Adrenal gland (tissue), 12 donors: Measurements from ENCODE around the gene CARD10. TPM values are rescaled to one million over a fixed set of nuclear protein-coding genes. Genes with fewer than 3 reads are reported as not detected.

Experiments used
- DNase-seq, 7 donors: peaks; one replicate each; pipeline ENCODE4 v3.0.0-alpha.2; 2019 to 2020
- H3K27ac ChIP-seq, 5 donors: fragments of 200-600 bp; sonication (generic) in 4 of 5; 1 replicate in 3 of 5; 2 replicates in 2 of 5; pipeline versions ENCODE4 v1.5.1 to v1.8.0; 2016 to 2020; ENCODE audit warnings: mild to moderate bottlenecking in 1 of 5
- H3K27me3 ChIP-seq: fragments of 200-600 bp; 2 replicates; pipeline ENCODE4 v1.8.0; 2021
- H3K36me3 ChIP-seq, 2 donors: fragments of 200-600 bp; replicated peaks in 1 of 2; 1 replicate in 1 of 2; 2 replicates in 1 of 2; pipeline versions ENCODE4 v1.5.1 to v1.8.0; 2018 to 2022
- H3K4me1 ChIP-seq, 2 donors: fragments of 200-600 bp; replicated peaks in 1 of 2; 1 replicate in 1 of 2; 2 replicates in 1 of 2; pipeline versions ENCODE4 v1.5.1 to v1.8.0; 2018 to 2021
- H3K4me3 ChIP-seq, 4 donors: fragments of 200-600 bp; sonication (generic) in 3 of 4; one replicate each; pipeline ENCODE4 v1.5.1; 2016 to 2018
- H3K9me3 ChIP-seq, 3 donors: fragments of 200-600 bp; sonication (generic) in 1 of 3; replicated peaks in 1 of 3; 1 replicate in 2 of 3; 2 replicates in 1 of 3; pipeline versions ENCODE4 v1.5.1 to v1.8.0; 2016 to 2021
- POLR2A ChIP-seq, 2 donors: fragments of 450-650 bp; IDR thresholded peaks; one replicate each; pipeline ENCODE4 v1.6.1; 2017; ENCODE audit warnings: antibody characterized with exemption in 2 of 2, mild to moderate bottlenecking in 2 of 2, moderate library complexity in 1 of 2
- WGBS, 4 donors: extraction: QIAGEN DNeasy Blood & Tissue Kit in 2 of 4; methylation state at CpG; one replicate each; pipeline versions ENCODE4 v1.1.5 to v1.1.7; 2013 to 2017; 5-methylcytosine and 5-hydroxymethylcytosine counted together
- intact Hi-C, 2 donors: fragments of 100-400 bp; cut with DNase I; formaldehyde crosslinking; loops; one replicate each; pipeline versions ENCODE4 v1.14.1 to v1.15.0; 2022 to 2023
- polyA plus RNA-seq, 3 donors: library from polyadenylated mRNA; stranded (reverse); fragments of 200-250 nt in 2 of 3; fragments of 350-450 nt in 1 of 3; fragmentation: Illumina TruSeq in 1 of 3; extraction: RNeasy Lipid Tissue Mini Kit (QIAGEN cat#74804) in 1 of 3; gene quantifications; one replicate each; pipeline ENCODE4 v1.2.3, GENCODE V29; 2013 to 2014
- total RNA-seq, 9 donors: library from RNA; depleted of rRNA in 4 of 9; stranded (reverse); fragments of >200 nt in 4 of 9; fragments of 120-200 nt in 1 of 9; fragmentation: NEBNext Ultra II Directional in 1 of 9; extraction: Animal tissue kit (Norgen Biotek cat#: 25700) in 1 of 9; gene quantifications; one replicate each; pipeline versions ENCODE4 v1.1.0 to v1.2.4, GENCODE V29; 2013 to 2023
- TF ChIP-seq, protein P1 (sequence below), 6 experiments: fragments of 450-650 bp in 4 of 6; fragments of 200-600 bp in 2 of 6; sonication (generic) in 1 of 6; IDR thresholded peaks; 1 replicate in 5 of 6; 2 replicates in 1 of 6; pipeline versions ENCODE4 v1.5.1 to v1.8.0; 2016 to 2021; ENCODE audit warnings: antibody characterized with exemption in 6 of 6, mild to moderate bottlenecking in 2 of 6, moderate library complexity in 1 of 6
- donor health status: healthy with polysubstance abuse.
- donor health status: Bipolar disorder and iron deficiency.
- donor health status: DM: yes; HTN: yes; CAD: no.
- donor health status: DM: no; HTN: no; CAD: no.
- donor health status: DM: no; HTN: no; CAD: no.
- donor health status: DM: yes; HTN: yes; CAD: no.

The CARD10 gene
- total and polyA plus RNA-seq, 12 donors: 3.3 to 34.2 (median 19.0) TPM

DNA sequence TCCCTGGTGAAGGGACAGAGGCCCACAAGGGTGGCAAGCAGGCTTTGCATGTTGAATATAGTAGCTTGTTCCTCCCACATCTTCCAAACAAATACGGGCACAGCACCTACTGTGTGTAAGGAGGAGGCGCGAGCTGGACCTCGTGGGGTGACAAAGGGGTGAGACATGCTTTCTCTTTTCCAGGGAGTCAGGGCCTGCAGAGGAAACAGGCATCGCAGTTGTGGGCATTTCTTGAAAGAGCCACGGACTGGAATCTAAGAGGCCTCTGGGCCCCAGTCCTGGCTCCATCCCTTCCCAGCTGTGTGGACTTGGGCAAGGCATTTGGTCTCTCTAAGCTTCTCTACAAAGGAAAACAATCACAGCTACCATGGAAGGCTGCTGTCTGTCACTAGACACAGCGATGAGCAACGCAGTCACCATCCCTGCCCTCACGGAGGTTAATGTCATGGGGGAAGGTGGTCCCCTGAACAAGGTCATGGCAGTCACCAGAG lies 28.1 kb upstream of the CARD10 start:
- Histone ChIP-seq H3K27ac (peak overlapping the region; percentile 92 to 97 (median 97)), H3K4me3 (no peak overlapping the region), H3K27me3 (no peaks in the 10 kb centered on the region), H3K4me1 (peaks cover 37 to 58% of the 10 kb centered on the region in 2 donors), H3K36me3 (no peaks in the 10 kb centered on the region), H3K9me3 (no peaks in the 10 kb centered on the region)
- no peak for TF ChIP-seq POLR2A (IDR thresholded peaks at IDR 0.05)
- TF ChIP-seq, protein P1, sequence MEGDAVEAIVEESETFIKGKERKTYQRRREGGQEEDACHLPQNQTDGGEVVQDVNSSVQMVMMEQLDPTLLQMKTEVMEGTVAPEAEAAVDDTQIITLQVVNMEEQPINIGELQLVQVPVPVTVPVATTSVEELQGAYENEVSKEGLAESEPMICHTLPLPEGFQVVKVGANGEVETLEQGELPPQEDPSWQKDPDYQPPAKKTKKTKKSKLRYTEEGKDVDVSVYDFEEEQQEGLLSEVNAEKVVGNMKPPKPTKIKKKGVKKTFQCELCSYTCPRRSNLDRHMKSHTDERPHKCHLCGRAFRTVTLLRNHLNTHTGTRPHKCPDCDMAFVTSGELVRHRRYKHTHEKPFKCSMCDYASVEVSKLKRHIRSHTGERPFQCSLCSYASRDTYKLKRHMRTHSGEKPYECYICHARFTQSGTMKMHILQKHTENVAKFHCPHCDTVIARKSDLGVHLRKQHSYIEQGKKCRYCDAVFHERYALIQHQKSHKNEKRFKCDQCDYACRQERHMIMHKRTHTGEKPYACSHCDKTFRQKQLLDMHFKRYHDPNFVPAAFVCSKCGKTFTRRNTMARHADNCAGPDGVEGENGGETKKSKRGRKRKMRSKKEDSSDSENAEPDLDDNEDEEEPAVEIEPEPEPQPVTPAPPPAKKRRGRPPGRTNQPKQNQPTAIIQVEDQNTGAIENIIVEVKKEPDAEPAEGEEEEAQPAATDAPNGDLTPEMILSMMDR (IDR thresholded peaks at IDR 0.05): no peak
- 19 to 42% (median 30%) methylated on average over 7 to 9 of the region's 9 CpGs for WGBS, 4 donors
- DNase-seq: peak in 1 of 7 donors; percentile 31
- intact Hi-C loops: loop anchor here in 1 of 2 donors (5.0 kb wide), 1 partner anchor 45 kb away; no protein-coding TSS in a partner anchor

DNA sequence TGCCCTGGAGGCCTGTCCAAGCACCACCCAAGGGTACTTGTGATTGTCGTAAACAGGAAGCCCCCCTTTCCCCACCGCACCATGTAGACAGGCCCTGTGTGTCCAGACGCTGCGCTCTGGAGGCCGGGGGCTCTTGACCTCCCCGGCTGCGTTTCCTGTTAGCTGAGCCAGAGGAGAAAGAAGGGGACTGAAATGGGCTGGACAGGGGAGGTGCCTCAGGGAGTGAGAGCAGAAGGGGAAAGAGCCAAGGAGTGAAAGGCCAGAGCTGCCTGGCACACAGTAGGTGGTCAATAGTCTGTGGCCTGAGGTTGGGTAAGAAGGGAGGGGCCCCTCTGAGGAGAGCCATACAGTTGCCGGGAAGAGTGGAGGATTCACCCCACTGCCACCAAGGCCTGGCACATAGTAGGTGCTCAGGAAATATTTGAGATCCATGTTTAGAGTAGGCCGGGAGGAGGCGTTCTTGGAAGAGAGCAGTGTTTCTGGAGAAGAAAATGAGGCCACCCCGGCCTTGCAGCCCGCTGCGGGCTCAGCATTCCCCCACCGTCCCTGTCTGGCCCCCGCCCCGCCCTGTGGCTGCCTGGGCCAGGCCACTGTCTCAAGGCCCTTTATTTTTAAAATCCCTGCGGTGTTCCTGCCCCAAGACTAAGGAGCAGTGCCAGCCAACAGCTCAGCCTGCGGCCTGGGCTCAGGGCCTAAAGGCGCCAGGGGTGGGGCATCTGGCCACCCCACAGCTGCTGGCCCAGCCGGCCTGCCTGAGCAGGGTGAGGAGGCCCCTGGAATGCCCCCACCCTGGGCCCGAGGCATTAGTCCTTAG lies 27.4 kb upstream of the CARD10 start:
- no peaks in the 10 kb centered on the region for H3K27me3 ChIP-seq
- H3K36me3 ChIP-seq: no peaks in the 10 kb centered on the region
- peak; percentile 90 to 95 (median 94) for DNase-seq
- peaks cover 37 to 58% of the 10 kb centered on the region in 2 donors for H3K4me1 ChIP-seq
- H3K4me3 ChIP-seq: peak overlapping the region in 1 of 4 donors; percentile 20
- H3K9me3 ChIP-seq: no peaks in the 10 kb centered on the region
- H3K27ac ChIP-seq: peak overlapping the region; percentile 92 to 97 (median 97)
- TF ChIP-seq POLR2A (IDR thresholded peaks at IDR 0.05): peak in 1 of 2 donors; percentile 47
- TF ChIP-seq, protein P1 (IDR thresholded peaks at IDR 0.05): peak in 5 of 6 experiments; percentile 22 to 61 (median 50)
- 10 to 23% (median 13%) methylated on average over 12 to 21 of the region's 21 CpGs for WGBS, 4 donors
- intact Hi-C loops: loop anchor here in 1 of 2 donors (5.0 kb wide), 1 partner anchor 46 kb away; no protein-coding TSS in a partner anchor

DNA sequence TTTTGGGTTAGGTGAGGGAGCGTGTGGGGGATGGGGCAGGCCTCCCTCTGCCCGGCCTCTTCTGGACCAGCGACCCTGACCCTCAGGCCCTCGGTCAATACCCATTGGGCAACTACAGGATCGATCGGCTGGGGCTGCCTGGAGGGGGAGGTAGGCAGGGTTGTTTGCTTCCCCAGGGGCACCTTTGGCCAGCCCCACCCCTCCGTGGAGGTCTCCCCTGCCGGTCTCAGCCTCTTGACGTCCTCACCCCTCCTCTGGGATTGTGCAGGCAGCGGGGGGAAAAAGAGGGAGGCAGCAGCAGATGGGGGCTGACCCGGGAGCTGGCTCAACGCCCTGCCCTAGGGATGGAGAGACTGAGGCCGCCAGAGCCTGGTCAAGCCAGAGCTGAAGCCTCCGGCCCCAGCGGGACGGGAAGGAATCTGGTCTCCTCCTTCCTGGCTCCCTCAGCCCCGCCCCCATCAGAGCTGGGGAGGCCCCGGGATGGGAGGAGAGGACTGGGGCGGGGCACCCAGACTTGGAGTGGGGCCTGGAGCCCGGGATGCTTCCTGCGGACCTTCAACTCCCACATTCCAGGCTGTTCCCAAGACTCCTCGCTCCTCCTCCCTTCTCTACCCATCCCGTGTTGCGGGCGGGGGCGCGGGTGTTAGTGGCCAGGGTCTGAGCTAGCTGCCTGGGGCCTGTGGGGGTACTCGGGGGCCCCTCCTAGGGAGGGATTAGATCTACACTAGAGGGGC lies 26.7 kb upstream of the CARD10 start:
- WGBS, 4 donors: 7% methylated on average over 19 to 28 of the region's 28 CpGs; no CpG with 5 or more reads in 1 of the 4 donors
- no peaks in the 10 kb centered on the region for H3K36me3 ChIP-seq
- no peaks in the 10 kb centered on the region for H3K27me3 ChIP-seq
- TF ChIP-seq, protein P1 (IDR thresholded peaks at IDR 0.05): no peak
- peak; percentile 30 to 85 for TF ChIP-seq POLR2A (IDR thresholded peaks at IDR 0.05)
- H3K4me1 ChIP-seq: peaks cover 37 to 55% of the 10 kb centered on the region in 2 donors
- no peaks in the 10 kb centered on the region for H3K9me3 ChIP-seq
- intact Hi-C loops: loop anchor here (2.0 to 5.0 kb wide), 2 partner anchors 46 to 47 kb away; no protein-coding TSS in a partner anchor
- H3K4me3 ChIP-seq: peak overlapping the region in 1 of 4 donors; percentile 20
- peak overlapping the region; percentile 92 to 97 (median 97) for H3K27ac ChIP-seq
- DNase-seq: peak; percentile 93 to 98 (median 96)
